Keratinocyte (primary cell): Measurements from ENCODE around the gene POU4F2. TPM values are rescaled to one million over a fixed set of nuclear protein-coding genes. Genes with fewer than 3 reads are reported as not detected.
A peak's percentile ranks its signal among the peaks of the same experiment; 100 is the strongest.

Experiments used
- DNase-seq: peaks from one replicate; pipeline ENCODE4 v3.0.0-alpha.2; 2011; ENCODE audit warnings: low read depth, missing footprints, low spot score
- FAIRE-seq: peaks from 2 replicates; lab custom pipeline; 2011; peaks lifted over from hg19 to GRCh38; lab: Jason Lieb, UNC
- H2AFZ ChIP-seq: 2 replicates; pipeline ENCODE4 v1.6.0; 2012; ENCODE audit warnings: low read length, control low read depth, inconsistent platforms; ENCODE audit not compliant: control insufficient read depth
- H3K27ac ChIP-seq: 2 replicates; pipeline ENCODE4 v1.5.1; 2011; ENCODE audit warnings: low read length; ENCODE audit not compliant: control insufficient read depth, insufficient read depth
- H3K27me3 ChIP-seq: 3 replicates; pipeline ENCODE4 v1.6.0; 2011; ENCODE audit warnings: low read length; ENCODE audit not compliant: control insufficient read depth, insufficient read depth; ENCODE audit errors: extremely low read depth
- H3K36me3 ChIP-seq, 2 experiments: 2 replicates in 1 of 2; 3 replicates in 1 of 2; pipeline ENCODE4 v1.5.1; 2011; ENCODE audit warnings: low read length in 2 of 2, mild to moderate bottlenecking in 1 of 2; ENCODE audit not compliant: control insufficient read depth in 2 of 2, insufficient read depth in 2 of 2; ENCODE audit errors: extremely low read depth in 1 of 2
- H3K4me1 ChIP-seq: 3 replicates; pipeline ENCODE4 v1.5.1; 2011; ENCODE audit warnings: low read length; ENCODE audit not compliant: control insufficient read depth, insufficient read depth; ENCODE audit errors: extremely low read depth
- H3K4me2 ChIP-seq: 3 replicates; pipeline ENCODE4 v1.6.0; 2011; ENCODE audit warnings: low read depth, low read length; ENCODE audit not compliant: control insufficient read depth, insufficient read depth; ENCODE audit errors: extremely low read depth
- H3K4me3 ChIP-seq, 3 experiments: fragments of 200-600 bp in 1 of 3; sonication (generic) in 1 of 3; 2 replicates in 2 of 3; 3 replicates in 1 of 3; pipeline ENCODE4 v1.5.1; 2011 to 2016; ENCODE audit warnings: low read length in 3 of 3, mild to moderate bottlenecking in 3 of 3, control low read depth in 2 of 3, inconsistent platforms in 1 of 3, low read depth in 1 of 3, mixed read lengths in 1 of 3, mixed run types in 1 of 3, moderate library complexity in 1 of 3; ENCODE audit not compliant: control insufficient read depth in 2 of 3, insufficient read depth in 2 of 3; ENCODE audit errors: extremely low read depth in 1 of 3
- H3K79me2 ChIP-seq: 2 replicates; pipeline ENCODE4 v1.6.0; 2012; ENCODE audit warnings: low read length; ENCODE audit not compliant: control insufficient read depth, insufficient read depth
- H3K9ac ChIP-seq: 3 replicates; pipeline ENCODE4 v1.6.0; 2011; ENCODE audit warnings: low read length; ENCODE audit not compliant: control insufficient read depth, insufficient read depth; ENCODE audit errors: extremely low read depth
- H3K9me1 ChIP-seq: 3 replicates; pipeline ENCODE4 v1.6.0; 2011; ENCODE audit warnings: low read length; ENCODE audit not compliant: control insufficient read depth, insufficient read depth; ENCODE audit errors: extremely low read depth
- H3K9me3 ChIP-seq: 2 replicates; pipeline ENCODE4 v1.5.1; 2012; ENCODE audit warnings: low read depth, low read length; ENCODE audit not compliant: control insufficient read depth
- H4K20me1 ChIP-seq: 3 replicates; pipeline ENCODE4 v1.6.0; 2011; ENCODE audit warnings: low read length; ENCODE audit not compliant: control insufficient read depth, insufficient read depth; ENCODE audit errors: extremely low read depth
- EZH2 ChIP-seq: IDR thresholded peaks from one replicate; pipeline ENCODE4 v1.6.1; 2012; ENCODE audit warnings: inconsistent platforms, mild to moderate bottlenecking, low read length, moderate library complexity
- dilution Hi-C: fragments of 300-500 bp; cut with MboI; formaldehyde crosslinking; loops from one replicate; pipeline ENCODE4 v1.7.0; 2020; ENCODE audit warnings: low sequenced_read_pairs; ENCODE audit not compliant: extremely low pct_ligation_motif_present
- polyA plus RNA-seq, 5 experiments: library from polyadenylated mRNA; depleted of rRNA in 3 of 5; stranded (reverse) in 3 of 5; stranded (forward) in 1 of 5; unstranded in 1 of 5; fragments of >200 nt; gene quantifications; 1 replicate in 1 of 5; 2 replicates in 3 of 5; 3 replicates in 1 of 5; pipeline versions ENCODE4 v1.2.1 to v1.2.3, GENCODE V29; 2011 to 2012; ENCODE audit warnings: missing spikeins in 2 of 5, low read depth in 1 of 5, low replicate concordance in 1 of 5
- TF ChIP-seq, protein P1 (sequence below), 3 experiments: IDR thresholded peaks in 1 of 3; conservative IDR thresholded peaks in 1 of 3; optimal IDR thresholded peaks in 1 of 3; 2 replicates in 2 of 3; 3 replicates in 1 of 3; pipeline versions ENCODE3 to v1.5.1; 2011; ENCODE audit warnings: low read length in 3 of 3, mild to moderate bottlenecking in 3 of 3, moderate library complexity in 2 of 3, control low read depth in 1 of 3, inconsistent platforms in 1 of 3; ENCODE audit not compliant: insufficient read depth in 2 of 3; ENCODE audit errors: extremely low read depth in 1 of 3

The POU4F2 gene
- polyA plus RNA-seq, 1 donor (not counting 4 experiments of a cell fraction or from before 2014, with no cell fraction given), result not detected

DNA sequence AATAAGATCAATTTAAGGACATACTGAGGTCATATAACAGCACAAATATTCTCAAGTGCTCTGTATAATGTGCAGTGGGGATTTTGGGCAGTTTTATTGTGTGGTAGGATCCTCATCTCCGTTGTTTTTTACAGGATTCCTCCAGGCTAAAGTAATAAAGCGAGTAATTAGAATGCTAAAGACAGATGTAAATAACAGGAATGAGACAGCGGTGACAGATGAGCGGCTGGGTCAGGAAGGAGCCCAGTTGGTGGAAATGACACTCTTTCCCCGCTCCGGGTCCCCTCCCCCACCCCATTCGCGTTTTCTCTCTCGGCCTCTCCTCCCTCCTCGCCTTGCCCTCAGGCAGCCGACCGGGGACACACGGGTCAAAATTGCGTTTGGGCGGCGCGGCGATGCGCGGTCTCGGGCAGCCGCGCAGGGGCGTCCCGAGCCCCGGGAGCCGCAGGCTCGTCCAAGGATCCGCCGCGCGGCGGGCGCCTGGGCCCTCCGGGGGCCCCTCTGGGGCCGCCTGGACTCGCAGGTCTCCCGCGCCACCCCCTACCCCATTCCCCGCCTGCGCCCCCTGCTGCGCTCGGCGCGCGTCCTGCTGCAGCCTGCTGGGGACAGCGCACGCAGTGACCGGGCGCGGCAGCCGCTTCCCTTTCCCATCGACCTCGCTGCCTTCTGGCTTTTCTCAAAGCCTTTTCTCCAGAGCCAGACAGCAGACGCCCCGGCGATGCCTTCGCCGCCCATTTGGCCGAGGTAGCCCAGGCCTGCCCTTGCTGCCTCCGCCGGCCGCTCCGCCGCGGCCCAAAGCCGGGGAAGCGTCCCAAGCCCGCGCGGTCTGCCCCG, 16.2 kb downstream of the POU4F2 start:
- FAIRE-seq, result no peak
- peaks cover 62% of the 10 kb centered on the region for H3K27me3 ChIP-seq
- no peak overlapping the region for H2AFZ ChIP-seq

DNA sequence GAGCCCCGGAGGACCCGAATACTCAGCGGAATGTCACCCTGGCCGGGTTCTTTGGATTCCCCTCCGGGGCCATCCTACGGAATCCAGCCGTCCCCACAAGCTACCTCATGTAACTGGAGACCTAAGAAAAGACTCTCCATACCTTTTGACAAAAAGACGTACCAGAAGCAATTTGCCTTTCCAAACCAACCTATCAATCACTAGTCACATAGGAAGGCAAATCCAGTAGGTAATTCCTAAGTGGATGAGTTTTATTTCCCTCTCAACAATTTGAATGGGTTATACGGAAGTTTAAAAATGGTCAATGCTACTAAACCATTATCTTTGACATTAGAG, 16.8 kb downstream of the POU4F2 start:
- dilution Hi-C loops, result no loop called here
- H3K9me1 ChIP-seq, result no peaks in the 10 kb centered on the region
- no peaks in the 10 kb centered on the region for H3K79me2 ChIP-seq
- no peaks in the 10 kb centered on the region for H3K9me3 ChIP-seq
- no peak overlapping the region for H2AFZ ChIP-seq
- no peak for DNase-seq
- FAIRE-seq, result no peak
- no peak overlapping the region for H3K9ac ChIP-seq
- H3K36me3 ChIP-seq, result no peaks in the 10 kb centered on the region
- H4K20me1 ChIP-seq, result no peaks in the 10 kb centered on the region
- H3K4me3 ChIP-seq, result no peak overlapping the region
- H3K4me1 ChIP-seq, result no peaks in the 10 kb centered on the region
- TF ChIP-seq, protein P1, sequence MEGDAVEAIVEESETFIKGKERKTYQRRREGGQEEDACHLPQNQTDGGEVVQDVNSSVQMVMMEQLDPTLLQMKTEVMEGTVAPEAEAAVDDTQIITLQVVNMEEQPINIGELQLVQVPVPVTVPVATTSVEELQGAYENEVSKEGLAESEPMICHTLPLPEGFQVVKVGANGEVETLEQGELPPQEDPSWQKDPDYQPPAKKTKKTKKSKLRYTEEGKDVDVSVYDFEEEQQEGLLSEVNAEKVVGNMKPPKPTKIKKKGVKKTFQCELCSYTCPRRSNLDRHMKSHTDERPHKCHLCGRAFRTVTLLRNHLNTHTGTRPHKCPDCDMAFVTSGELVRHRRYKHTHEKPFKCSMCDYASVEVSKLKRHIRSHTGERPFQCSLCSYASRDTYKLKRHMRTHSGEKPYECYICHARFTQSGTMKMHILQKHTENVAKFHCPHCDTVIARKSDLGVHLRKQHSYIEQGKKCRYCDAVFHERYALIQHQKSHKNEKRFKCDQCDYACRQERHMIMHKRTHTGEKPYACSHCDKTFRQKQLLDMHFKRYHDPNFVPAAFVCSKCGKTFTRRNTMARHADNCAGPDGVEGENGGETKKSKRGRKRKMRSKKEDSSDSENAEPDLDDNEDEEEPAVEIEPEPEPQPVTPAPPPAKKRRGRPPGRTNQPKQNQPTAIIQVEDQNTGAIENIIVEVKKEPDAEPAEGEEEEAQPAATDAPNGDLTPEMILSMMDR (optimal IDR thresholded peaks at IDR 0.05 in 1 of 3, IDR thresholded peaks at IDR 0.05 in 1 of 3, conservative IDR thresholded peaks at IDR 0.05 in 1 of 3; ENCODE audit: extremely low read depth in 1 of 3, insufficient read depth in 2 of 3, low read length in 3 of 3), result no peak
- no peak overlapping the region for H3K27ac ChIP-seq
- H3K27me3 ChIP-seq, result peaks cover 56% of the 10 kb centered on the region
- H3K4me2 ChIP-seq, result peak overlapping the region; percentile 41

More for the DNA sequence above, 16.2 kb downstream of the POU4F2 start:
- Histone ChIP-seq H3K9me3 (no peaks in the 10 kb centered on the region), H3K4me1 (no peaks in the 10 kb centered on the region), H3K4me3 (peak overlapping the region in 2 of 3 experiments; percentile 7 to 22), H3K9me1 (no peaks in the 10 kb centered on the region), H3K4me2 (peak overlapping the region; percentile 44), H3K9ac (no peak overlapping the region), H3K27ac (no peak overlapping the region), H3K36me3 (no peaks in the 10 kb centered on the region), H4K20me1 (no peaks in the 10 kb centered on the region), H3K79me2 (no peaks in the 10 kb centered on the region)
- dilution Hi-C loops, result no loop called here
- no peak for DNase-seq
- TF ChIP-seq EZH2, result peak; percentile 40
- TF ChIP-seq, protein P1 (optimal IDR thresholded peaks at IDR 0.05 in 1 of 3, IDR thresholded peaks at IDR 0.05 in 1 of 3, conservative IDR thresholded peaks at IDR 0.05 in 1 of 3; ENCODE audit: extremely low read depth in 1 of 3, insufficient read depth in 2 of 3, low read length in 3 of 3), result peak in 1 of 3 experiments; percentile 15
